NCI-H2196 (cell line): ENCODE measurements around the gene TBC1D9B.

Source experiments
- DNase-seq: peaks from one replicate; lab custom pipeline; 2025; ENCODE audit not compliant: unreplicated experiment; lab: John Stamatoyannopoulos, UW

The TBC1D9B gene

GRCh38 chr5:179908528-179908927 lies 831 bp upstream of the TBC1D9B start:
- DNase-seq, result no peak

- DNase-seq, result no peak
Measured at GRCh38 chr5:179906795-179907555, 722 bp downstream of the TBC1D9B start.

- DNase-seq, result no peak
Measured at GRCh38 chr5:179906294-179906794, 1.4 kb downstream of the TBC1D9B start.

- no peak for DNase-seq
Measured at GRCh38 chr5:179905161-179905560, 2.5 kb downstream of the TBC1D9B start.

GRCh38 chr5:179904463-179905160 lies 3.1 kb downstream of the TBC1D9B start:
- DNase-seq, result no peak

- DNase-seq, result no peak
Measured at GRCh38 chr5:179902763-179903158, 4.9 kb downstream of the TBC1D9B start.

GRCh38 chr5:179901915-179902762 lies 5.6 kb downstream of the TBC1D9B start:
- no peak for DNase-seq

- DNase-seq, result no peak
Measured at GRCh38 chr5:179901462-179901861, 6.2 kb downstream of the TBC1D9B start.

- DNase-seq, result no peak
Measured at GRCh38 chr5:179900711-179901110, 7.0 kb downstream of the TBC1D9B start.

GRCh38 chr5:179900206-179900605 lies 7.5 kb downstream of the TBC1D9B start:
- no peak for DNase-seq

- no peak for DNase-seq
Measured at GRCh38 chr5:179895861-179896260, 11.8 kb downstream of the TBC1D9B start.

- no peak for DNase-seq
Measured at GRCh38 chr5:179893958-179894895, 13.5 kb downstream of the TBC1D9B start.

- DNase-seq, result no peak
Measured at GRCh38 chr5:179893076-179893957, 14.4 kb downstream of the TBC1D9B start.

- DNase-seq, result no peak
Measured at GRCh38 chr5:179892255-179892654, 15.4 kb downstream of the TBC1D9B start.

- no peak for DNase-seq
Measured at GRCh38 chr5:179890751-179891682, 16.7 kb downstream of the TBC1D9B start.

- no peak for DNase-seq
Measured at GRCh38 chr5:179889885-179890284, 17.8 kb downstream of the TBC1D9B start.

- no peak for DNase-seq
Measured at GRCh38 chr5:179887802-179888201, 19.9 kb downstream of the TBC1D9B start.

- DNase-seq, result no peak
Measured at GRCh38 chr5:179887095-179887494, 20.6 kb downstream of the TBC1D9B start.
